GM19351 (cell line): Measurements from ENCODE around the gene YBX2.
"Not testable (repeated sequence)": the region's sequence is repeated elsewhere in the genome, so short reads cannot be mapped to it uniquely, and the experiment has no call there.

Source experiments
- ATAC-seq: cut with Tn5 transposase; IDR thresholded peaks from one replicate; pipeline ENCODE4 v1.9.1; 2021; ENCODE audit warnings: mild to moderate bottlenecking, moderate library complexity; ENCODE audit not compliant: unreplicated experiment

Gene YBX2

DNA sequence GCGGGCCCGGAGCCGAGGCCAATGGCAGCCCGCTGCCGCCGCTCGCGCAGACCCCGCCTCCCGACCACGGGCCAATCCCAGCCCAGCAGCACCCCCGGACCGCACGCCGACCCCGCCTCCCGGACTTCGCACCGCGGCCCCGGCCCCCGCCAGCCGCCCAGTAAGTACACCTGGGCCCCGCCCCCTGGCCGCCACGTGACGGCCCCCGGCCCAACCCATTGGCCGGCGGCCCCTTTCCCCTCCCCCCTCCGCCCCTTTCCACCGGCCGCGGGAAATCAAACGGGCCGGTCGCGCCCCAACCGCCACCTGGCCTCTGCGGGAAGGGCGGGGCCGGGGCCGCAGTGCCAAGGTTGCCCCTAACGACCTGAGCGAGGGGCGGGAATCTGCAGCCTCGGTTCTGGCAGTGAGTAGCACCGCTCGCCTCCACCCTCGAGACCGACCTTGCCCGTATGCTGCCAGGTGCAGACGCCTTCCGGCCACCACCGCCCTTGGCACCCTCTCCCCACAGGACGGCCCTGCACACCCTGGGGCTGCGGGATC lies at the start of gene YBX2:
Gene YBX2, minus strand, starts transcription at position 26 of the 540 bp plus-strand sequence. CDS start 139 bp downstream, outside the sequence.
- ATAC-seq = no peak

DNA sequence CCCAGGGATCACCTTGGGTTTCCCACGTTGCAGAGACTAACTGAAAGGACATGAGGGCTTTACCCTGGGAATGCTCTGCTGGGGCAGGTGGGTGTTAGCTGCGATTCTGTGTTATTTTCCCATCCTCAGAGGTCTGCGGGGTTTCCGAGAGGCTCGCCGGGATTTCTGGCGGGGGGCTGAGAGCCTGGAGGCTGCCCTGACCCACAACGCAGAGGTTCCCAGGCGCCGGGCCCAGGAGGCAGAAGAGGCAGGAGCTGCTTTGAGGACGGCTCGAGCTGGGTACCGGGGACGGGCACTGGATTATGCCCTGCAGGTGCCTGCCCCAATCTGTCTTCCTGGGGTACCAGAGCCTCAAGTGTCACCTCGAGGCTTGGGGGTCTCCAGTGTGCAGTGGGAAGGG lies 48.8 kb upstream of the YBX2 start:
- no peak for ATAC-seq

DNA sequence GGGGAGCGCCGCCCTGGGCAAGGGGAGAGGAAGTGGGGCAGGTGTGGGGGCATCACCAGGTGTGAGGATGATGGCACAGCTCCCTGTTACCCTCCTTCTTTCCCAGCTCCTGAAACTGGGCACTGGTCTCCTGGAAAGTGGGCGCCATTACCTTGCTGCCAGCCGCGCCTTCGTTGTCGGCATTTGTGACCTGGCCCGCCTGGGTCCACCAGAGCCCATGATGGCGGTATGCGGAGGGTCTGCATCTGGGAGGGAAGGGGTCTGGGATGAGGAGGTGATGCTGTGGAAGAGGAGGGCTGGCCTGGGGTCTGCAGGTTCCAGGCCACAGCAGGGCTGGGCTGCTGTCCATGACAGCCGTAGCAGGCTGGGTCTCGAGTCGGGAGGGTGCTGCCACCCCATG lies 47.4 kb upstream of the YBX2 start:
- ATAC-seq = no peak

DNA sequence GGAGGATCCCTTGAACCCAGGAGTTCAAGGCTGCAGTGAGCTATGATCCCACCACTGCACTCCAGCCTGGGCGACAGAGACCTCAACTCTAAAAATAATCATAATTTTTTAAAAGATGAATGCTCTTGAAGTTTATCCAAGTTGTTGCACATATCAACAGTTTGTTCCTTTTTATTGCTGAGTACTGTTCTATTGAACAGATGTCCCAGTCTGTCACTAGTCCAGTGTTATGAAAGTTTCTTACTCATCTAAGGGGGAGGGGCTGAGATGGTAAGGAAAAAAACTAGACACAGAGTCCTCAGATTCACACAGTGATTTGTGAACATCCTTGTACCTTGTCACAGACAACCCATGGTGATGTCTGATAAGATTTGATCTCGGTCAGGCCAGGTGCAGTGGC lies 45.7 kb upstream of the YBX2 start:
- ATAC-seq = no peak

DNA sequence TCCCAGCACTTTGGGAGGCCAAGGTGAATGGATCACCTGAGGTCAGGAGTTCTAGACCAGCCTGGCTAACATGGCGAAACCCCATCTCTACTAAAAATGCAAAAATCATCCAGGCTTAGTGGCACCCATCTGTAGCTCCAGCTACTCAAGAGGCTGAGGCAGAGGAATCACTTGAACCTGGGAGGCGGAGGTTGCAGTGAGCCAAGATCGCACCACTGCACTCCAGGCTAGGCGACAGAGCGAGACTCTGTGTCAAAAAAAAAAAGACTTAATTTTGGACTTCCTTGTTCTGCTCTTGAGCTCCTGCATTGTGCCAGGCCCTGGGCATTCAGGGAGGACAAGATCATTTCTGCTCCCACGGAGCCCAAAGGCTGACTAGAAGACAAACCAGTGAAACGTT lies 43.2 kb upstream of the YBX2 start:
- not testable (repeated sequence) for ATAC-seq

DNA sequence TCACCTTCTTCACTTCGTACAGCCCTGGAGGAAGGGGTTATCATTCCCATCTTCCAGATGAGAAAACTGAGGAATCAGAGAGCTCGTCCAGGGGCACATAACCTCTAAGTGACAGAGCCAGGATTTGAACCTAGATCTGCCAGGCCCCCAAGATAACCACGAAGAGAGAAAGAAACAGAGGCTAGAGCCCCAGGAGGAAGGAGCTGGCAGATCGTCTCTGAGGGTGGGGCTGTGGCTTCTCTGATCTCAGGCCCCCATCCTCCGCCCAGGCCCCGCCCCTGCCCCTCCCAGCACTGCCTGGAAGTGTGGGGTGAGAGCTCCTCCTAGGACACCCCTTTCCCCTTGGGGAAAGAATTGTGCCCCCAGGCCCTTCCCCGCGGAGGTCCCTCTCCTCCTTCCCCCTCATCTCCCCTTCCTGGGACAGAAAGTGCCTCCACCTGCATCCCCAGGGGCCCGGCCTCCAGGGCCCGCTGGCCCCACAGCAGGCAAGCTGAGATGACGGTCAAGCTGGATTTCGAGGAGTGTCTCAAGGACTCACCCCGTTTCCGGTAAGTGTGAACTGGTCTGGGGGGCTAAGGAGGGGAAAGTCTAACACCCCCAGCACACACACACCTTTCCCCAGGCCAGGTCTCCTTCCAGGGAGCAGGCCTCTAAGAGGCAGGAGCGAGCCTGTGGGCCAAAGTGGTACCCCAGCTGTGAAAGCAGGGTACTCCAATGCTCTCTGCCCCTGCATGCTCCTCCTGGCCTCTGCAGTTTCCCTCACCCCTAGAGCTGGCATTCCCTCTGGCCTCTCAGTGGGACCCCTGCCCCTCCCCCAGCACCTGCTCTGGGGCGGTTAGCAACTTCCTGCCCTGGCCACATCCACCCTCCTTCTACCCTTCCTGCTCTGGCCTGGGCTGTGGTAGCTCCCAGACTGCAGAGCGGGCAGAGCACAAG lies 42.1 kb upstream of the YBX2 start, which contains the start of gene ACAP1:
Gene ACAP1, plus strand, starts transcription at position 290 of the 936 bp plus-strand sequence. Its CDS starts 206 bp downstream, at position 496.
- peak; percentile 60 for ATAC-seq

DNA sequence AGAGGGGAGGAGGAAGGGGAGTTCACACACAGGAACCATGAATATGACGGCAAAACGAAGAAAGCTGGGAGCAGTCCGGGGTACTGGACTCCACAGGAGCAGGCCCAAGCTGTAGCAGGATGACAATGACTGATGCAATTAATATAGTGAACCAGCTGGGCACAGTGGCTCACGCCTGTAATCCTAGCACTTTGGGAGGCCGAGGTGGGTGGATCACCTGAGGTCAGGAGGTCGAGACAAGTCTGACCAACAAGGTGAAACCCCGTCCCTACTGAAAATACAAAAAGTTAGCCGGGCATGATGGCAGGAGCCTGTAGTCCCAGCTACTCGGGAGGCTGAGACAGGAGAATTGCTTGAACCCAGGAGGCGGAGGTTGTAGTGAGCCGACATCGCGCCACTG lies 41.3 kb upstream of the YBX2 start:
- not testable (repeated sequence) for ATAC-seq

DNA sequence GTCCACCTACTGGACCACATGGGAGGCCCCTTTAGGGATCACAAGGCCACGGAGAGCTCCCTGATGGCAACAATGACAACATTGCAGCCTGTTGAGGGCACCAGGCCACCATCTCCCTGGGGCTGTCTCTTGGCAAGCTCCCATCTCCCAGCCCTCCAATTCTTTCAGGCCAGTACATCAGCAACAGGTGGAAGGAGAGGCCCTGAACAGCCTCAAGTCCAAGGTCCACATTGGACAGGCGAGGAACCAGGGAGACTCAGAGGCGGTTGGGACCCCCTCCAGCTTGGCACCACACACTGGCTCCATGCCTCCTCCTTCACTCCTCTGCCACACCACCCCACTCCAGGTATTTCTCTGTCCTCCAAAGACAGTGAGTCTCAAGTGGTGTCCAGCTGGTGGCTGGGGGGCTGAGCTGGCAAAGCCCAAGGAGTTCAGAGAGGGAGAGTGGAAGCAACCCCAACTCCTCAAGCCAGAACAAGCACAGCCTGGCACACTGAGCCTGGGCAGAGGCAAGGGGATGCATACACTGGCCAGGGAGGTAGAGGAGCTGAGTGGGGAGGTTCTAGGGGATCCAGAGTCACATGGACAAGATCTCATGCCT lies 40.6 kb upstream of the YBX2 start:
- no peak for ATAC-seq

DNA sequence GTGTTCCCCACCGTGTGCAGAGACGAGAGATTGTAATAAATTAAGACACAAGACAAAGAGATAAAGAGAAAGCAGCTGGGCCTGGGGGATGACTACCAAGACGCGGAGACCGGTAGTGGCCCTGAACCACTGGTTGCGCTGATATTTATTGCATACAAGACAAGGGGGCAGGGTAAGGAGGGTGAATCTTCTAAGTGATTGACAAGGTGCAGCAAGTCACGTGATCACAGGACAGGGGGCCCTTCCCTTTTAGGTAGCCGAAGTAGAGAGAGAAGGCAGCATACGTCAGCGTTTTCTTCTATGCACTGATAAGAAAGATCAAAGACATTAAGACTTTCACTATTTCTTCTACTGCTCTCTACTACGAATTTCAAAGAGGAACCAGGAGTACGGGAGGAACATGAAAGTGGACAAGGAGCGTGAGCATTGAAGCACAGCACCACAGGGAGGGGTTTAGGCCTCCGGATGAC lies 38.2 kb upstream of the YBX2 start:
- ATAC-seq = not testable (repeated sequence)

DNA sequence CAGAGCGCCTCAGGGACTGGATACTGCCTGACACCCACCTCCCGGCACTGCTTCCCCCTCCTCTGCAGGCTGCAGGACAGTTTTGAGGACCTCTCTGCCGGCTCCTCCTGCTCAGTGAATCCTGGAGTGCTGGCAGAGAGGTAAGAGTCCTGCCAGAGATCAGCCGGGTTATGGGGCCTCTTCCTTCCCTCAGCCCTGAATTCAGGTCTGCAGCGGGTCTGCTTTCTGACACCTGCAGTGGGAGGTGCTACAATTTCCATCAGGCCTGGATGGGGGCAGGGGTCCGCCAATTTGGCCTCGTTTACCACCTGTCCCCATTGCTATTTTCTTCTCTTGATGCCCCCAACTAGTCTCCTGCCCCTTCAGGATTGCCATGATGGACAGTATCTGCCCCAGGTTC lies 37.7 kb upstream of the YBX2 start:
- no peak for ATAC-seq

DNA sequence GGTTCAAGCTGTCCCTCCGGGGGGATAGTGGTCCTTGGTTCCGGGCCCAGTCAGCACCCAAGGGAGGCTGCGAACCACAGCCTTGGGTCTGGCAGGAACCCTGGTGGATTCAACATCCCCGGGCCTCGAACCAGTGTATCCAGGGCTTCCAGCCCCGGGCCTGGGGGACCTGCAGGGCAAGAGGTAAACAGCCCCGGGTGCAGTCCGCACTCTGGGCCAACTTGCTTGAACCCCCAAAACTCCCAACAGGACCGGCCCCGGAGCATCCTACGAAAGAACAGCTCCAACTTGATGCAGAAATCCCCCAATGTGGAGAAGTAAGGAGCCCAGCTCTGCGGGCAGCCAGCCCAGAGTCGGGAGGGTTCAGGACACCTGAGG lies 36.2 kb upstream of the YBX2 start:
- no peak for ATAC-seq

DNA sequence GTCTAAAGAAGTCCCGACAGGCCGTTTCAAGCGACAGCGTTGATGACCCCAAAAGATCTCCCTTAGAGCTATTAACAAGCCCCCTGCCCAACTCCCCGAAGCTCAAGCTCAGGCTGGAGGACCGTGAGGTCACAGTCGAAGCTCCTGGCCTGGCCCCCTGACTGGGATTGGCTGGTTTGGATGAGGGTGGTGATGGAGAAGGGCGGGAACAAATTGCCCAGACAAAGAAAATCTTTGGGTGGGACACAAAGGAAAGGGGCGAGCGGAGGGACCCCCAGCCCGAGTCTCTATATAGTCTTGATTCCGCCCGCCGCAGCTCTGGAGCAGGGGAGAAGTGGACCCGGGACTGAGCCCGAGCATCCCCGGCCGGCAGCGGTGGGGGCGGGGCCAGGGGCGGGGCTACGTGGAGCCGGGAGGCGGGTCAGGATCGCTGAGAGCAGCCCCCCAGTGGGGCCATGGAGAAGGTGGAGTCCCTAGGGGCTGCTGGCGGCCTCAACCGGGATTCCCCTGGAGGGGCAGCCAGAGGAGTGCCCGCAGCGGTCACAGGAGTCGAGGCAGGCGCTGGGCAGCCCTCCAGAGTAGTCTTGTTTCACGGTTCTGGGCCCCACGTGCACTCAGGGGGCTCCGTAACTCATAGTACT lies 35.7 kb upstream of the YBX2 start:
- peak; percentile 48 for ATAC-seq

DNA sequence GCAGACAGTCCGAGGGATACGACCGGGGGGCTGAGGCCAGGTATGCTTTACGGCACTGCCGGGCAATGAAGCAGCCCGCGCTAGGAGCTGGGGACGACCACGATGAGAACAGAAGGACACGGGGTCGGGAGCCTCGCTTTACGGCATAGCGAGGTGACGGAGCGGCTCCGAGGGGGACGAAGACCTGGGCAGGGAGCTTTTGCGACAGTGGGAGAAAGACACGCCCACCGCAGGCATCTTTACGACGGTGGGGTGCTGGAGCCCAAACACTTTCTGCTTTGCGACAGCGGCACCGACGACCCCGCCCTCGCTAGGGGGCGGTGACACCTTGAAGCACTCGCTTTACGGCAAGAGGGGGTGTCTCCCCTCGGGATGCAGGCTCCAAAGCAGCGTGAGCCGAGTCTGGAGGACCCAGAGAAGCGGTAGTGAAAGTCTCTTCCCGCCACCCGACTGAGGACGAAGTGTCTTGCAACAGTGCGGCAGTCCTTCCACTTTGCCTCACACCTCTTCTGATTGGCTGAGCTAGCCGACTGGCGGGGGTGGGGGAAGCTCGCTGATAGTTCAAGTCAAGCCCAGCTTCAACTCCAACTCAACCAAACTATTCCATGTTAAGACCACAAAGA lies 35.0 kb upstream of the YBX2 start:
- ATAC-seq = peak; percentile 55

DNA sequence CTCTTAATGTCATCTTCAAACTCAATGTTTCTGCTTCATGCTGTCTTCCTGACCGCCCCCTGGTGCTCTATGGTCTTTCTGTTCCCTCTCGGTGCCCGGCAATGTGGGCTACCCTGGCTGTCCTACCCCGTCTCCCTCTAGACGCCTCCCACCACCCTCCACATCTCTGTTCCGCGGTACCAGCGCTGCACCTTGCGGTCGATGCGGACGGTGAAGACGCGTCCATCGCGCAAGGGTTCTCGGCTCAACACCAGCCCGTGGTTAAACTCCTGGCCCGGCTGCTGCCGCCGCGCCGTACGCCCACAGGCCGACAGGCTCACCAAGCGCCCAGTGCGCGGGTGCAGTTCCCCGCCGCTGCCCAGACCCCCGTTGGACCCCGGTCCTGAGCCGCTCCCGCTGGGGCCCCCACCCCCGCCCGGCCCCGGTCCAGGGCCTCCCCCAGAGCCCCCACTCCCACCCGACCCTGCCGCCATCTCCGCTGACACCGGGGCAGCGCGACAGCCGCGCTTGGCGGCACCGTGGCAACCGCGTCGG lies 34.5 kb upstream of the YBX2 start, which contains the start of gene NEURL4:
Gene NEURL4, minus strand, starts transcription at position 496 of the 534 bp plus-strand sequence. Its CDS starts 23 bp downstream, at position 473.
- peak; percentile 3 for ATAC-seq

DNA sequence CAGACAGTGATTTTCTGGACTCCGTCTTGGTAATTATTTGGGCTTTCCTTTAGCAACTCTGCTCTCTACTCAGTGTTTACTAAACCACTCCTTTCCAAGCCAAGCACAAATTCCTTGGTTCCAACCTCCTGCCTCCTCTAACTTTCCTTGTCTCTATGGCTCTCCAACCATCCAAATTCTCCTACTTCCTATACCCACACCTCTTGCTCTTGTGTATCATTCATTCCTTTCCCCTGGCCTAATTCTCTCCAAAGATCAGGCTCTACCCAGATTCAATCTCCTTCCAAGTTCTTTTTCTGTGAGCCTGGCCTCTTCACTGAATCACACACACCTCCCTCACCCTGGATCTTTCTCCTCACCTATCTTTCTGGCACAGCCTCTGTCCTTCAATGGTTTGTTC lies 33.6 kb upstream of the YBX2 start:
- ATAC-seq = no peak

DNA sequence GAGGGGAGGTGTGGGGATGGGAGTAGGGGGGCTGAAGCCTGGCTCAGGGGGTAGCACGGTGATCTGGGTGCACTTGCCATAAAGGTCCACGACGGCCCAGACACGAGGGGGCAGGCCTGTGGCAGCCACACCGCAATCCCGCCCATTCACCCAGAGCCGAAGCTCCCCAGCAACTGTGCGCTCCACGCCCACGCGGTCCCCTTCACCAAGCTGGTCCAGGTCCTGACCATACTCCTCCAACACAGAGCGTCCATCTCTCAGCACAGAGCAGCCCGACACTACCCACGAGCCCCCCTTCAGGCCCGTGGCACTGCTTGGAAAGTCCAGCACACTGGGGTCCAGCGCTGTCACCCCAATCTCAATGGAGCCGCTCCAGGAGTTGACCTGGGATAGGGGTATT lies 33.1 kb upstream of the YBX2 start:
- no peak for ATAC-seq

DNA sequence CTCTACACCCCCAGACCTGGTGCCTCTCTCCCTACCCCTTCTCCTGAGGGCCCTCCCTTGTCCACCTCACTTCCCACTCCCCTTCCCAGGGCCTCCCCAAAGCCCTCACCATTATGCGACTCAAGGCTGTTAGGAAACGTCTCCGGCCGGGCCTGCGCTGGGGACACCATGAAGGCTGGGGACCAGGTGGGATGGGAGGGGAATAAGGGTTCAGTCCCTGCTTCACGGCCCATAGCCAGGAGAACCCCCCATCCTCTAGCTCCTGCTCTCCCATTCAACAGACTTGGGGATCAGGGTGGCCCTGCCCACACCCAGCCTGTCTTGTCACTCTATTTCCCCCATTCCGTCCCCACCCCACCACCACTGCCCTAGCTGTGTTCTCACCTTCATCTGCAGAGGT lies 32.6 kb upstream of the YBX2 start:
- no peak for ATAC-seq

DNA sequence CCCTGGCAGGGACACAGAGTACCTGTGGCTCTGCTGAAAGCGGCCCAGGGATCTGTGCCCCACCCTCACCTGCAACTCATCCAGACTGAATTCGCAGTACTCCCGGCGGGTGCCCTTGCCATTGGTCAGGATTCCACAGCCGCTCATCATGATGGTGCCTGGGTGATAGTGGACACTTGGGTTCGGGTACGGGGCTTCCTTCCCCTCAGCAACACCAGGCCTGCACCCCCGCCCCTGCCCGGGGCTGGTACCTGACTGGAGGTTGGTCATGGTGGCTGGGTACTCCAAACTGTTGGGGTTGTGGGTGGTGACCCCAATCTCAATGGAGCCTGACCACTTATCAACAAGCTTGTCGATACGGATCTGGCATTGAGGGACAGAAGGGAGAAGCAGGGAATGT lies 31.7 kb upstream of the YBX2 start:
- ATAC-seq = no peak

DNA sequence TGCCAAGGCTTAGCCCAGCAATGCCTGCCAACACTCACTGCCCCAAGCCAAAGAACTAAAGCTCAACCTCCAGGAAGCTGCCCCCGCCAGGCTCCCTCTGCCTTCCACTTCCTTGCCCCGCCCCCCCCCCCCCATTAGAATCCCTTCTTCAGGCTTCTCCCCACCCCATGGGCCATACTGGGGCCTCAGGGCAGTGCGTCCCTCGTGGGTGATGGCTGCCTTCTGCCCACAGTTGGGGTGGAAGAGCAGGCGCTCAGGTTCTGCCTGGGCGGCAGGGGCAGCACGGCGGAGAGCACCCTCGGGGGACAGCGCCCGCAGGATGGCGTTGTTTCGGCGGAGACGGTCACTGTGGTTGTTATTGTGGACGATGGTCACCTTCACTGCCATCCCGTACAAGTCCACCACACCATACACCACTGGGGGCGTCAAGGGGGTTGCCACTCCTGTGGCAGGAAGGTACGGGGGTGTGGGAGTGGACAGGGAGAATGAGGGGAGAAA lies 30.6 kb upstream of the YBX2 start:
- no peak for ATAC-seq

DNA sequence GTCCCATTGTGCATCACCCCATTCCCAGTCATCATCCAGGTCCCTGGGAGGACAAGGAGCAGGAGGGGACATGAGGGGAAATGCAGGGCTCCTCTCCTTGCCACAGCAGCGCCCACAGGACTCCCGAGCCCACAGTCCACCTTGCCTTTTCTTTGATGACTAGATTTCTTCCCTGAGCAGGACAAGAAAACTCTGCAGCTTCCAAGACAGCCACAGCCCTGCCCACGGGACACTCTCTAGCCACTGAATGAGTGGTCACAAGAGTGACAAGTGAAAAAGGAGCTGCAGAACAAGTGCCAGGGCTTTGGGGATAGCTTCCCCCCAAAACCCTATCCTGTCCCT lies 30.0 kb upstream of the YBX2 start:
- ATAC-seq = no peak
